Measurements from ENCODE around the gene ABHD2. TPM values are rescaled to one million over a fixed set of nuclear protein-coding genes. Genes with fewer than 3 reads are reported as not detected.

The ABHD2 gene
- total and polyA plus RNA-seq, 2 donors (not counting 3 experiments of a cell fraction or from before 2014, with no cell fraction given): 14.0 to 62.2 TPM

- H2AFZ ChIP-seq (ENCODE audit: low read depth, low read length): no peak overlapping the region
- no peak overlapping the region for H3K9ac ChIP-seq (replicated peaks; ENCODE audit: extremely low read depth, insufficient read depth, low read length)
- intact Hi-C loops (cut with micrococcal nuclease): loop anchor here (1.0 kb wide), 2 partner anchors 8 to 10 kb away; no protein-coding TSS in a partner anchor
- no peak overlapping the region for H3K4me2 ChIP-seq (ENCODE audit: insufficient read depth, low read length)
- no peaks in the 10 kb centered on the region for H3K79me2 ChIP-seq (ENCODE audit: control insufficient read depth, insufficient read depth, low read length)
- no peaks in the 10 kb centered on the region for H4K20me1 ChIP-seq (replicated peaks; ENCODE audit: control insufficient read depth, extremely low read depth, insufficient read depth, low read length)
- TF ChIP-seq FOS (IDR thresholded peaks at IDR 0.05; ENCODE audit: borderline replicate concordance, insufficient read depth, low read length) (no peak), POLR2AphosphoS5 (IDR thresholded peaks at IDR 0.05; ENCODE audit: insufficient read depth, low read depth, low read length) (no peak), EZH2 (IDR thresholded peaks at IDR 0.05; ENCODE audit: borderline replicate concordance, low read depth, low read length, severe bottlenecking) (no peak), MYC (IDR thresholded peaks at IDR 0.05; ENCODE audit: low read depth, low read length) (no peak), JUN (IDR thresholded peaks at IDR 0.05; ENCODE audit: borderline replicate concordance, insufficient read depth, insufficient read length, low read depth) (no peak), POLR2A (IDR thresholded peaks at IDR 0.05; ENCODE audit: low read depth, low read length) (no peak), GATA2 (IDR thresholded peaks at IDR 0.05; ENCODE audit: insufficient read depth, insufficient read length, low read depth, low read length) (no peak), CTCF (IDR thresholded peaks at IDR 0.05; ENCODE audit: extremely low read depth in 1 of 2, insufficient read depth in 1 of 2, low read depth in 1 of 2, low read length in 2 of 2) (no peak)
- TF ChIP-seq, protein P1, sequence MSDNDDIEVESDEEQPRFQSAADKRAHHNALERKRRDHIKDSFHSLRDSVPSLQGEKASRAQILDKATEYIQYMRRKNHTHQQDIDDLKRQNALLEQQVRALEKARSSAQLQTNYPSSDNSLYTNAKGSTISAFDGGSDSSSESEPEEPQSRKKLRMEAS (IDR thresholded peaks at IDR 0.05; ENCODE audit: insufficient read depth, insufficient read length): no peak
- H3K9me1 ChIP-seq (replicated peaks; ENCODE audit: control insufficient read depth, extremely low read depth, insufficient read depth, low read length): no peaks in the 10 kb centered on the region
- H3K4me3 ChIP-seq (replicated peaks in 1 of 3; ENCODE audit: insufficient read depth in 1 of 3, low read depth in 1 of 3, low read length in 3 of 3): no peak overlapping the region
- dilution Hi-C loops (cut with MboI; ENCODE audit: extremely low pct_ligation_motif_present, low sequenced_read_pairs): no loop called here
- H3K27me3 ChIP-seq (ENCODE audit: control insufficient read depth in 2 of 2, insufficient read depth in 2 of 2, low read length in 2 of 2): no peaks in the 10 kb centered on the region
- DNase-seq (ENCODE audit: low read depth, low spot score) (no peak), FAIRE-seq (no peak)
- POLR2A ChIA-PET: no interaction called here
- H3K36me3 ChIP-seq (ENCODE audit: control insufficient read depth in 2 of 2, extremely low read depth in 1 of 2, insufficient read depth in 2 of 2, low read length in 2 of 2): peaks cover 4% of the 10 kb centered on the region in 2 experiments
- no peaks in the 10 kb centered on the region for H3K9me3 ChIP-seq (replicated peaks; ENCODE audit: control insufficient read depth, insufficient read depth, low read length)
- peak overlapping the region; percentile 62 for H3K27ac ChIP-seq (ENCODE audit: insufficient read depth, low read depth, low read length)
- peaks cover 16% of the 10 kb centered on the region for H3K4me1 ChIP-seq (ENCODE audit: control insufficient read depth, extremely low read depth, insufficient read depth, low read length)
- BruUV-seq (replicated peaks): no TSS peak
- CTCF ChIA-PET: interaction anchor here (0.8 to 4.2 kb wide), 11 partner anchors 9 to 66 kb away, joined by 3 to 20 read pairs (median 9); no protein-coding TSS in a partner anchor
Observed at GRCh38 chr15:89111961-89112340, 23.7 kb downstream of the ABHD2 start.

Data from endothelial cell of umbilical vein (primary cell).